ENCODE data around the gene ADAM12.

GRCh38 chr10:126009650-126010049 is 378.6 kb downstream of the ADAM12 start:
- TF ChIP-seq CTCF (IDR thresholded peaks at IDR 0.05), result no peak
- no peak for TF ChIP-seq POLR2A (IDR thresholded peaks at IDR 0.05)

Data from adrenal gland (tissue), 5 donors.